ENCODE data around the gene NALCN.

DNA sequence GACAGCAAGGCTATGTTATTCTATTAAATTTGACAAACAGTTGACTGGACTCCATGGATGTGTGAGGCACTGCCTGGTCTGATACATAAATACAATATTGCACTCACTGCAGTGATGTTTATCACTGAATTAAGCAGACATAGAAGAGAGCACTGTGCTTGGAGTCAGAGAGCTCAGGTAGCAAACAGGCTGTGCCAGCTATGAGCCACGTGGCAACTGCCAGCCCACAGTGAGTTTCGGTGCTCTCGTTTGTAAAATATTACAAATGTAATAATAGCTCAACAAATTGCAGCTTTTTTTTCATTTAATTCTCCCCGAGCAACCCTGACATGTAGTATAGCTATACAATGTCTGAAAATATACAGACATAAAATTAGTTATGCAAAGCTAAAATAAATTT is 237.3 kb downstream of the NALCN start:
- TF ChIP-seq POLR2AphosphoS5 (IDR thresholded peaks at IDR 0.05; ENCODE audit: low read depth, low read length): no peak
- TF ChIP-seq SP1 (IDR thresholded peaks at IDR 0.05; ENCODE audit: low read depth, low read length): no peak
- no peak for TF ChIP-seq TAF7 (optimal IDR thresholded peaks at IDR 0.05; ENCODE audit: borderline replicate concordance, low read depth, low read length)
- no peak for TF ChIP-seq BRCA1 (IDR thresholded peaks at IDR 0.05; ENCODE audit: low read depth, low read length)
- no peak for TF ChIP-seq CREB1 (IDR thresholded peaks at IDR 0.05)
- TF ChIP-seq MAFK (IDR thresholded peaks at IDR 0.05; ENCODE audit: low read depth, low read length): no peak
- TF ChIP-seq POLR2A (IDR thresholded peaks at IDR 0.05; ENCODE audit: control extremely low read depth in 1 of 2, low read depth in 2 of 2, low read length in 2 of 2): no peak
- TF ChIP-seq CHD2 (IDR thresholded peaks at IDR 0.05; ENCODE audit: low read length): no peak
- TF ChIP-seq ASH2L (IDR thresholded peaks at IDR 0.05; ENCODE audit: low read length): no peak
- TF ChIP-seq, protein P1, sequence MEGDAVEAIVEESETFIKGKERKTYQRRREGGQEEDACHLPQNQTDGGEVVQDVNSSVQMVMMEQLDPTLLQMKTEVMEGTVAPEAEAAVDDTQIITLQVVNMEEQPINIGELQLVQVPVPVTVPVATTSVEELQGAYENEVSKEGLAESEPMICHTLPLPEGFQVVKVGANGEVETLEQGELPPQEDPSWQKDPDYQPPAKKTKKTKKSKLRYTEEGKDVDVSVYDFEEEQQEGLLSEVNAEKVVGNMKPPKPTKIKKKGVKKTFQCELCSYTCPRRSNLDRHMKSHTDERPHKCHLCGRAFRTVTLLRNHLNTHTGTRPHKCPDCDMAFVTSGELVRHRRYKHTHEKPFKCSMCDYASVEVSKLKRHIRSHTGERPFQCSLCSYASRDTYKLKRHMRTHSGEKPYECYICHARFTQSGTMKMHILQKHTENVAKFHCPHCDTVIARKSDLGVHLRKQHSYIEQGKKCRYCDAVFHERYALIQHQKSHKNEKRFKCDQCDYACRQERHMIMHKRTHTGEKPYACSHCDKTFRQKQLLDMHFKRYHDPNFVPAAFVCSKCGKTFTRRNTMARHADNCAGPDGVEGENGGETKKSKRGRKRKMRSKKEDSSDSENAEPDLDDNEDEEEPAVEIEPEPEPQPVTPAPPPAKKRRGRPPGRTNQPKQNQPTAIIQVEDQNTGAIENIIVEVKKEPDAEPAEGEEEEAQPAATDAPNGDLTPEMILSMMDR (IDR thresholded peaks at IDR 0.05; ENCODE audit: control extremely low read depth in 1 of 3, insufficient read depth in 1 of 3, low read depth in 1 of 3, low read length in 3 of 3): no peak
- TF ChIP-seq RFX5 (IDR thresholded peaks at IDR 0.05; ENCODE audit: borderline replicate concordance, low read depth, low read length): no peak

Measured in H1 (cell line).